ENCODE measurements around the gene PUM2. TPM values are rescaled to one million over a fixed set of nuclear protein-coding genes. Genes with fewer than 3 reads are reported as not detected.

Gene PUM2
- total and polyA plus RNA-seq, 12 donors, result 12.4 to 79.1 (median 67.6) TPM

DNA sequence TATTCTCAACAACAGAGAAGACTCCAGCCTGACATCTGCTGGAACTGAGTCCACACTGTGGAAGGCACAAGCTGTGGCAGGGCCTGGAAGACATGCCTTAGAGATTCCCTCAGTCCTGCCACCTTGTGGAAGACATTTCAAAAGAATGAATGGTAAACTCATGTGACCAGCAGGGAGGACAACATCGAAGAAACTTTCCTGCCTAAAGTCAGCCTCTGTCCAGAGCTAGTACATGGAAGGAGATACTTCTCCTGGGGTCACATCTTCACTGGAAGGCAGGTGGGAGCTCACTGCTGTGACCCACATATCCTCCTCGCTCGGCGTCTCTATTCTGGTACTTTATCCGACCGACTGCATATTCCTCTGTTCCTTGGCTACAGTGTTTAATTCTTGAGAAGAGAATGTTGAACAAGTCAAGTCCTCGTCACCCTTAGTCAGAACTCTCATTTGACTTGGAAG lies 59.5 kb downstream of the PUM2 start:
- ATAC-seq, result peak; percentile 55 to 86 (median 76)
- H3K4me1 ChIP-seq, result peaks cover 0 to 16% (median 5%) of the 10 kb centered on the region in 9 donors
- WGBS, 2 donors, result 71 to 74% methylated on average over 7 of the region's 7 CpGs
- peak overlapping the region in 1 of 10 donors; percentile 4 for H3K27ac ChIP-seq
- peak in 1 of 2 donors; percentile 11 for DNase-seq
- TF ChIP-seq, protein P1, sequence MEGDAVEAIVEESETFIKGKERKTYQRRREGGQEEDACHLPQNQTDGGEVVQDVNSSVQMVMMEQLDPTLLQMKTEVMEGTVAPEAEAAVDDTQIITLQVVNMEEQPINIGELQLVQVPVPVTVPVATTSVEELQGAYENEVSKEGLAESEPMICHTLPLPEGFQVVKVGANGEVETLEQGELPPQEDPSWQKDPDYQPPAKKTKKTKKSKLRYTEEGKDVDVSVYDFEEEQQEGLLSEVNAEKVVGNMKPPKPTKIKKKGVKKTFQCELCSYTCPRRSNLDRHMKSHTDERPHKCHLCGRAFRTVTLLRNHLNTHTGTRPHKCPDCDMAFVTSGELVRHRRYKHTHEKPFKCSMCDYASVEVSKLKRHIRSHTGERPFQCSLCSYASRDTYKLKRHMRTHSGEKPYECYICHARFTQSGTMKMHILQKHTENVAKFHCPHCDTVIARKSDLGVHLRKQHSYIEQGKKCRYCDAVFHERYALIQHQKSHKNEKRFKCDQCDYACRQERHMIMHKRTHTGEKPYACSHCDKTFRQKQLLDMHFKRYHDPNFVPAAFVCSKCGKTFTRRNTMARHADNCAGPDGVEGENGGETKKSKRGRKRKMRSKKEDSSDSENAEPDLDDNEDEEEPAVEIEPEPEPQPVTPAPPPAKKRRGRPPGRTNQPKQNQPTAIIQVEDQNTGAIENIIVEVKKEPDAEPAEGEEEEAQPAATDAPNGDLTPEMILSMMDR (IDR thresholded peaks at IDR 0.05), result peak; percentile 16 to 62 (median 49)
- H3K4me3 ChIP-seq, result no peak overlapping the region
- H3K27me3 ChIP-seq, result no peaks in the 10 kb centered on the region
- intact Hi-C loops (cut with DNase I), result no loop called here
- H3K9me3 ChIP-seq, result no peaks in the 10 kb centered on the region
- H3K36me3 ChIP-seq, result peaks cover 0 to 99% (median 0%) of the 10 kb centered on the region in 9 donors

DNA sequence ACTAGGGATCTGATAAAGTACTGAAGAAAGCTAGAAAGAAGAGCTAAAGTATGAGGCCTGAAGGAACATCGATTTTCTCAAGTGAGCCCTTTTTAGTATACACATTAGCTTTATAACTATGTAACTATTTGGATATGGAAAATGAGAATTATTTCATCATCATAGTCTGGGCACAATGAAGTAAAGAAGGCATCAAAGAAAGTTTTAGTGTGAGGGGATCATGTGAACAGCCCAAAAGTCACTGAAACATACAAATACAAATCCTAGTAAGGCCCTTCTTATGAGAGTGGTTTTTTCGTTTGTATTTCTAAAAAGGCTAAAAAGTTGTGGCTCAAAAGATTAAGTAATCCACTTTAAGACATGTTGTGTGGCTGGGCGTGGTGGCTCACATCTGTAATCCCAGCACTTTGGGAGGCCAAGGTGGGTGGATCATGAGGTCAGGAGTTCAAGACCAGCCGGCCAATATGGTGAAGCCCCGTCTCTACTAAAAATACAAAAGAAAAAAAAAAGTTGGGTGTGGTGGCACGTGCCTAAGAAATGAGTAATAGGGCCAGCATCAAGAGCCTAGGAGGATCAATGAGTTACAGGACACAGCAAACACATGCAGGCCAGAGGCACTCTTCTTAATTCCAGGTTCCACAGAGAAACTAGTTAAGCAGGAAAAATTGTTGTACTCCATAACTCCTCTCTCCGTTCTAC lies 61.9 kb downstream of the PUM2 start:
- 76 to 84% methylated on average over 7 of the region's 7 CpGs for WGBS, 2 donors
- peaks cover 0 to 98% (median 0%) of the 10 kb centered on the region in 9 donors for H3K36me3 ChIP-seq

DNA sequence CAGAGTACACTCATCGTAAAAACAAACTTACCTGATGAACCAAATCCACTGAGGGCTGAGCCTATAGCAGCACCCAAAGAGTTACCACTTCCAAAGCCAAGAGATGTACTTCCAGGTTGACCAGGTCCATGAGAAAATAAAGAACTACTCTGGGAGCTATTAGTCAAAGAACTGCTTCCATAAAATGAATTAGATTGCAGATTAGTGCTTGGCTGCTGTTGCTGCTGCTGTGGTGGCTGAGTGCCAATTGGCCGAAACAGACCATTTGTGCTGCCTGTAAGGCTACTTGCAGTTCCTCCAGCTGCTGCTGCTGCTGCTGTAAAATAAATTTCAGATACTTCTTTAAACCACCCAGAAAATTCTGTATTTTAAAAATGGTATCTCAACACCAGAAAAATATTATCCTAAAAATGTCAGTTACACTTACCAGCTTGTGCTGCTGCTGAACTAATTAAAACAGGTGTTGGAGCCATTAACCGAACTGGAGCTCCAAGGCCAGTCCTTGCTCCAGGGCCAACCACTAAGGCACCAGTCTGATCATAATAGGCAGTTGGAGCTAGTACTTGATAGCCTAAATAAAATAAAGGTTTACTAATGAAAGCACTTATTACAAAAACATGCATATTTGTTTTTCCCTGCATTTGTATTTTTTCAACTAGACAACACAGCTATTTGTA lies 67.6 kb downstream of the PUM2 start:
- WGBS, 2 donors, result 46 to 51% methylated on average over 3 of the region's 3 CpGs
- peaks cover 0 to 98% (median 17%) of the 10 kb centered on the region in 9 donors for H3K36me3 ChIP-seq
- peak; percentile 74 to 76 for DNase-seq

More for the DNA sequence above, 61.9 kb downstream of the PUM2 start:
- TF ChIP-seq, protein P1 (IDR thresholded peaks at IDR 0.05), result no peak
- Histone ChIP-seq H3K27me3 (no peaks in the 10 kb centered on the region), H3K27ac (no peak overlapping the region), H3K9me3 (no peaks in the 10 kb centered on the region), H3K4me3 (no peak overlapping the region), H3K4me1 (peaks cover 0 to 17% (median 6%) of the 10 kb centered on the region in 9 donors)
- intact Hi-C loops (cut with DNase I), result no loop called here
- DNase-seq (no peak), ATAC-seq (peak in 1 of 8 donors; percentile 24)

DNA sequence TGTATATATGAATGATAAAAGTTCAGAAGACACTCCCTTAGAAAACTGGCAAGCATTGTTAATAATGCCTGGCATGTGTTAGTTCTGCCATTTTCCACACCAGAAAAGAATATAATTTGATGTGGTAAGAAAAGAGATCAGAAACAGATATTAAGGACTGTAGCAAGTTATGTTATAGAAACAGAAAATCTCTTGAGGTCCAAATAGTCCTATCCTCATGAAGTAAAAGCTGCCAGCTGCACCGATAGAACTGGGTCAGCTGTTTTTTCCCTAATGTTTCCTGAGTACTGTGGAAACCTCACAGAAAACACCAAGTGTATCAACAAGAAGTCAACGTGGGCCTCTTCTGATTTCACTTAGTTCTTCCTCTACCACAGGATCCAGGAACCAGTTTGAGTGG lies 68.8 kb downstream of the PUM2 start:
- ATAC-seq, result no peak
- peaks cover 0 to 99% (median 17%) of the 10 kb centered on the region in 9 donors for H3K36me3 ChIP-seq
- intact Hi-C loops (cut with DNase I), result no loop called here

More for the DNA sequence above, 67.6 kb downstream of the PUM2 start:
- TF ChIP-seq, protein P1 (IDR thresholded peaks at IDR 0.05), result no peak
- Histone ChIP-seq H3K4me3 (no peak overlapping the region), H3K9me3 (no peaks in the 10 kb centered on the region), H3K27me3 (no peaks in the 10 kb centered on the region), H3K27ac (no peak overlapping the region), H3K4me1 (peaks cover 0 to 25% (median 12%) of the 10 kb centered on the region in 9 donors)
- intact Hi-C loops (cut with DNase I), result no loop called here
- peak; percentile 76 to 91 (median 84) for ATAC-seq

More for the DNA sequence above, 68.8 kb downstream of the PUM2 start:
- TF ChIP-seq, protein P1 (IDR thresholded peaks at IDR 0.05), result no peak
- no peaks in the 10 kb centered on the region for H3K27me3 ChIP-seq
- H3K9me3 ChIP-seq, result no peaks in the 10 kb centered on the region
- peaks cover 0 to 22% (median 12%) of the 10 kb centered on the region in 9 donors for H3K4me1 ChIP-seq
- no peak overlapping the region for H3K27ac ChIP-seq
- no peak for DNase-seq
- no peak overlapping the region for H3K4me3 ChIP-seq
- 44 to 51% methylated on average over 2 of the region's 2 CpGs for WGBS, 2 donors
